ENCODE results near the gene NIP7. TPM values are rescaled to one million over a fixed set of nuclear protein-coding genes. Genes with fewer than 3 reads are reported as not detected.
"Not testable (repeated sequence)": the region's sequence is repeated elsewhere in the genome, so short reads cannot be mapped to it uniquely, and the experiment has no call there.

Gene NIP7
- total and polyA plus RNA-seq, 2 experiments from 2014 or later: 30.4 to 47.4 TPM

DNA sequence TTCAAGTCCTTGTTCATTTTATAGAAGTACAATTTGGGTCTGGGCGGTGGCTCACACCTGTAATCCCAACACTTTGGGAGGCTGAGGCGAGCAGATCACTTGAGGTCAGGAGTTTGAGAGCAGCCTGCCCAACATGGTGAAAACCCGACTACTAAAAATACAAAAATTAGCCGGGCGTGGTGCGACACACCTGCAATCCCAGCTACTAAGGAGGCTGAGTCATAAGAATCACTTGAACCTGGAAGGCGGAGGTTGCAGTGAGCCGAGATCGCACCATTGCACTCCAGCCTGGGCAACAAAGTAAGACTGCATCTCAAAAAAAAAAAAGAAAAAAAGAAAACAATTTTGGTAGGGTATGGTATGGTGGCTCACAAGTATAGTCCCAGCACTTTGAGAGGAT is 20.5 kb downstream of the NIP7 start:
- not testable (repeated sequence) for H3K27me3 ChIP-seq (ENCODE audit: insufficient read depth); H3K4me2 ChIP-seq; H3K9me2 ChIP-seq (ENCODE audit: insufficient read depth); H4K20me1 ChIP-seq (replicated peaks; ENCODE audit: insufficient read depth); DNase-seq (ENCODE audit: low spot score); H3K79me2 ChIP-seq (replicated peaks; ENCODE audit: insufficient read depth); H3K27ac Mint-ChIP-seq; H2AFZ ChIP-seq; H3K27ac ChIP-seq (ENCODE audit: low read depth); H3K27me3 Mint-ChIP-seq (ENCODE audit: insufficient read depth, low read depth, poor library complexity); H3K4me1 ChIP-seq (ENCODE audit: insufficient read depth); H3K36me3 ChIP-seq (ENCODE audit: insufficient read depth); H3K4me3 ChIP-seq; H3K36me3 Mint-ChIP-seq (ENCODE audit: low read depth); H3K9me3 Mint-ChIP-seq; H3K4me3 Mint-ChIP-seq; H3F3A ChIP-seq (replicated peaks; ENCODE audit: low read depth); ATAC-seq; H3K4me1 Mint-ChIP-seq

DNA sequence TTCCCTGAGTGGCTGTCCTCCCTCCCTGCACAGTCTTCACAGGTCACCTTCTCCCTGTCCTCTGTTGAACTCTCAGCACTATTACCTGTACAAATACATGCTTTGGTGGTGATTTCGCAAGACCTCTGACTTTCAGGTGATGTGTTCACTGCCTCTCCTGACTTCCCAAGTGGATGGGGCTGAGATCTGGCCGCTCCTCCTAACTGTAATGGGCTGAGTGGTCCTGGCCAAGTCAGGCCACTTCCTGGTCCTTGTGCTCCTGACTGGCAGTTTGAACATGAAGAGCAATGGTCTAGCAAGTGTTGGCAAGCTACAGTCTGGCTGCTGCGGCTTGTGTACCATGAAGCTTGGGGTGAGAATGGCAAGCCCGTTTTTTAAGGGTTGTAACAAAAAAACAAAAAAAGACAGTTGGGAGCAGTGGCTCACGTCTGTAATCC is 23.7 kb downstream of the NIP7 start:
- H2AFZ ChIP-seq: no peak overlapping the region
- 0 out of 2 replicates have a peak, but pooled peaks cover 11% of the 10 kb centered on the region for H3F3A ChIP-seq (replicated peaks; ENCODE audit: low read depth)
- Mint-ChIP-seq H3K4me3 (no peak overlapping the region), H3K36me3 (ENCODE audit: low read depth) (peaks cover 28% of the 10 kb centered on the region), H3K27me3 (ENCODE audit: insufficient read depth, low read depth, poor library complexity) (peaks cover 3% of the 10 kb centered on the region), H3K27ac (no peak overlapping the region), H3K4me1 (no peaks in the 10 kb centered on the region), H3K9me3 (no peaks in the 10 kb centered on the region; the same call in 2 of the 3 replicates)
- peak overlapping the region; percentile 76; the same call in 1 of the 2 replicates for H3K27ac ChIP-seq (ENCODE audit: low read depth)
- H3K4me3 ChIP-seq: no peak overlapping the region
- ATAC-seq (no peak), DNase-seq (ENCODE audit: low spot score) (no peak)
- H3K4me1 ChIP-seq (ENCODE audit: insufficient read depth): no peaks in the 10 kb centered on the region
- no peak overlapping the region for H3K4me2 ChIP-seq
- H3K36me3 ChIP-seq (ENCODE audit: insufficient read depth): peaks cover 30% of the 10 kb centered on the region
- H3K79me2 ChIP-seq (replicated peaks; ENCODE audit: insufficient read depth): no peaks in the 10 kb centered on the region
- H4K20me1 ChIP-seq (replicated peaks; ENCODE audit: insufficient read depth): peaks cover 3% of the 10 kb centered on the region
- no peaks in the 10 kb centered on the region for H3K27me3 ChIP-seq (ENCODE audit: insufficient read depth)
- H3K9me2 ChIP-seq (ENCODE audit: insufficient read depth): no peaks in the 10 kb centered on the region
- TF ChIP-seq, protein P1, sequence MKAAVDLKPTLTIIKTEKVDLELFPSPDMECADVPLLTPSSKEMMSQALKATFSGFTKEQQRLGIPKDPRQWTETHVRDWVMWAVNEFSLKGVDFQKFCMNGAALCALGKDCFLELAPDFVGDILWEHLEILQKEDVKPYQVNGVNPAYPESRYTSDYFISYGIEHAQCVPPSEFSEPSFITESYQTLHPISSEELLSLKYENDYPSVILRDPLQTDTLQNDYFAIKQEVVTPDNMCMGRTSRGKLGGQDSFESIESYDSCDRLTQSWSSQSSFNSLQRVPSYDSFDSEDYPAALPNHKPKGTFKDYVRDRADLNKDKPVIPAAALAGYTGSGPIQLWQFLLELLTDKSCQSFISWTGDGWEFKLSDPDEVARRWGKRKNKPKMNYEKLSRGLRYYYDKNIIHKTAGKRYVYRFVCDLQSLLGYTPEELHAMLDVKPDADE (IDR thresholded peaks at IDR 0.05): no peak
- TF ChIP-seq, protein P2, sequence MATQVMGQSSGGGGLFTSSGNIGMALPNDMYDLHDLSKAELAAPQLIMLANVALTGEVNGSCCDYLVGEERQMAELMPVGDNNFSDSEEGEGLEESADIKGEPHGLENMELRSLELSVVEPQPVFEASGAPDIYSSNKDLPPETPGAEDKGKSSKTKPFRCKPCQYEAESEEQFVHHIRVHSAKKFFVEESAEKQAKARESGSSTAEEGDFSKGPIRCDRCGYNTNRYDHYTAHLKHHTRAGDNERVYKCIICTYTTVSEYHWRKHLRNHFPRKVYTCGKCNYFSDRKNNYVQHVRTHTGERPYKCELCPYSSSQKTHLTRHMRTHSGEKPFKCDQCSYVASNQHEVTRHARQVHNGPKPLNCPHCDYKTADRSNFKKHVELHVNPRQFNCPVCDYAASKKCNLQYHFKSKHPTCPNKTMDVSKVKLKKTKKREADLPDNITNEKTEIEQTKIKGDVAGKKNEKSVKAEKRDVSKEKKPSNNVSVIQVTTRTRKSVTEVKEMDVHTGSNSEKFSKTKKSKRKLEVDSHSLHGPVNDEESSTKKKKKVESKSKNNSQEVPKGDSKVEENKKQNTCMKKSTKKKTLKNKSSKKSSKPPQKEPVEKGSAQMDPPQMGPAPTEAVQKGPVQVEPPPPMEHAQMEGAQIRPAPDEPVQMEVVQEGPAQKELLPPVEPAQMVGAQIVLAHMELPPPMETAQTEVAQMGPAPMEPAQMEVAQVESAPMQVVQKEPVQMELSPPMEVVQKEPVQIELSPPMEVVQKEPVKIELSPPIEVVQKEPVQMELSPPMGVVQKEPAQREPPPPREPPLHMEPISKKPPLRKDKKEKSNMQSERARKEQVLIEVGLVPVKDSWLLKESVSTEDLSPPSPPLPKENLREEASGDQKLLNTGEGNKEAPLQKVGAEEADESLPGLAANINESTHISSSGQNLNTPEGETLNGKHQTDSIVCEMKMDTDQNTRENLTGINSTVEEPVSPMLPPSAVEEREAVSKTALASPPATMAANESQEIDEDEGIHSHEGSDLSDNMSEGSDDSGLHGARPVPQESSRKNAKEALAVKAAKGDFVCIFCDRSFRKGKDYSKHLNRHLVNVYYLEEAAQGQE (IDR thresholded peaks at IDR 0.05; ENCODE audit: unreplicated experiment): no peak
- TF ChIP-seq EZH2 (IDR thresholded peaks at IDR 0.05; ENCODE audit: low read depth, unreplicated experiment): no peak
- TF ChIP-seq JUNB (IDR thresholded peaks at IDR 0.05; ENCODE audit: unreplicated experiment): no peak
- no peak for TF ChIP-seq POLR2AphosphoS5 (IDR thresholded peaks at IDR 0.05; ENCODE audit: low read depth)
- TF ChIP-seq, protein P3, sequence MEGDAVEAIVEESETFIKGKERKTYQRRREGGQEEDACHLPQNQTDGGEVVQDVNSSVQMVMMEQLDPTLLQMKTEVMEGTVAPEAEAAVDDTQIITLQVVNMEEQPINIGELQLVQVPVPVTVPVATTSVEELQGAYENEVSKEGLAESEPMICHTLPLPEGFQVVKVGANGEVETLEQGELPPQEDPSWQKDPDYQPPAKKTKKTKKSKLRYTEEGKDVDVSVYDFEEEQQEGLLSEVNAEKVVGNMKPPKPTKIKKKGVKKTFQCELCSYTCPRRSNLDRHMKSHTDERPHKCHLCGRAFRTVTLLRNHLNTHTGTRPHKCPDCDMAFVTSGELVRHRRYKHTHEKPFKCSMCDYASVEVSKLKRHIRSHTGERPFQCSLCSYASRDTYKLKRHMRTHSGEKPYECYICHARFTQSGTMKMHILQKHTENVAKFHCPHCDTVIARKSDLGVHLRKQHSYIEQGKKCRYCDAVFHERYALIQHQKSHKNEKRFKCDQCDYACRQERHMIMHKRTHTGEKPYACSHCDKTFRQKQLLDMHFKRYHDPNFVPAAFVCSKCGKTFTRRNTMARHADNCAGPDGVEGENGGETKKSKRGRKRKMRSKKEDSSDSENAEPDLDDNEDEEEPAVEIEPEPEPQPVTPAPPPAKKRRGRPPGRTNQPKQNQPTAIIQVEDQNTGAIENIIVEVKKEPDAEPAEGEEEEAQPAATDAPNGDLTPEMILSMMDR (conservative IDR thresholded peaks at IDR 0.05; ENCODE audit: low read depth in 2 of 2): no peak
- TF ChIP-seq NANOG (IDR thresholded peaks at IDR 0.05; ENCODE audit: borderline replicate concordance): no peak
- no peak for TF ChIP-seq CREB1 (CRISPR knock-in tag; IDR thresholded peaks at IDR 0.05; ENCODE audit: low read depth)
- no peak for TF ChIP-seq ZNF331 (CRISPR knock-in tag; IDR thresholded peaks at IDR 0.05; ENCODE audit: low read depth)
- TF ChIP-seq STAT1 (IDR thresholded peaks at IDR 0.05; ENCODE audit: unreplicated experiment): no peak
- TF ChIP-seq ZNF114 (CRISPR knock-in tag; IDR thresholded peaks at IDR 0.05): no peak
